ENCODE data around the gene BHLHE23.

Gene BHLHE23

DNA sequence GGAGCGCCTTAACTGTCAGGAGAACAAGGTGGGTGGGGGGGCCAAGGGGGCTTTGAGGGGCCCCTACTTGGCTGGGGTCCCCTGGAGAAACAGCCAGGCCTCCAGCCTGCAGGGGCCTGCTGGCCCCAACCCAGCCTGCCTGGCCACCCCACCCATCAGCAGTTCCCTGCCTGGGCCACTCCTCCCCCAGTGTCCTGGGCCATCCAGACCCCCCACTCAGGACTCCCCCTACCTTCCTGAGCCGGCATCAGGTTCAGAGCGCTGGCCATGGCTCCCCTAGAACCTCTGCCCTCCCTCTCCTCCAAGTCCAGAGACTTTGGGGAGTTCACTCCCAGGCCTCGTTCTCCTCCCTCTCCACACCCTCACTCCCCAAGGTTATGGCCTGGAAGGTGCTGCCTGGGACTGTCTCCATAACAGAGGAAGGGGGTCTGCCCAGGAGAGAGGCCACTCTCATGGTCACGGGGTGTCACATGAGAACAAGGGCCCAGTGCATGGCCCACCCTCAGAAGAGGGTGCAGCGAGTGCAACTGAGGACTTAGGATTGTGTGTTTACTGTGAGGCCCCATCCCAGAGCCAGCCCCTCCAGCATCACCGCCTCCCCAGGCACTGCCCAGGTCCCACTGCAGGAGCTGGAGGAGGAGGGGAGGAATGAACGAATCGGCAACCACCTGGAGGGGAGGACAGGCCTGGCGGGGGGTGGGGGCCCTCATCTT lies 48.2 kb downstream of the BHLHE23 start:
- no peak for DNase-seq

DNA sequence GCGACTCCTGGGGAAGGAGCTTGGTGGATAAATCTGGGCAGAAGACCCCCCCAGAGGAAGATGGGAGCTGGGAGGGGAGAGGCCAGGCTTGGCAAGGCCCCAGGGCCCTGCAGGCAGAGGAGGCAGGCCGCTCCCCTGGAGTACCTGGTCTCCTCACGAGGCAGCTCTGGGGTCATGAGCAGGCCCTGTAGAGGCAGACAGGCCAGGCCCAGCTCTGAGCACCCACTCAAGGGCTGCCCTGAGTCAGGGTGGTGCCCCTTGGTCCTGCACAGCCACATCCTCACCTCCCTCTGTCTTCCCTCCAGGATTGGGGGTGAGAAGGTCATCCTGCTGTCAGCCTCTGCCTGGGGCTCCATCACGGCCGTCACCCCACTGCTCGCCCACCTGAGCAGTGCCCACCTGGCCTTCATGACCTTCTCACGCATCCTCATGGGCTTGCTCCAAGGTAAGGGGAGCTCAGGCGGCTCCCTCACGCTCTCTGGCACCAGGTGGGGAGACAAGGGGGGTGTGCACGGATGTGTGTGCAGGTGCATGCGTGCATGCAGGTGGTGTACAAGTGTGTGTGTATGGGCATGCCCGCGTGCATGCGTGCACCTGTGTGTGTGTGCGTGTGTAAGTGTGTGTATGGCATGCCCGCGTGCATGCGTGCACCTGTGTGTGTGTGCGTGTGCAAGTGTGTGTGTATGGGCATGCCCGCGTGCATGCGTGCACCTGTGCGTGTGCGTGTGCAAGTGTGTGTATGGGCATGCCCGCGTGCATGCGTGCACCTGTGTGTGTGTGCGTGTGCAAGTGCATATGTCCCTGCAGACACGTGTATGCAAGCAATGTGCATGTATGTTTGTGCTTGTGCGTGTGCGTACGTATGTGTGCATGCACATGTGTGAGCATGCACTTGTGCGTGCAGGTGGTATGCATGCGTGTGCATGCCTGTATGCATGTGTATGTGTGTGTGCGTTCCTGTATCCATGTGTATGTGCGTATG lies 49.3 kb downstream of the BHLHE23 start:
- DNase-seq = no peak

DNA sequence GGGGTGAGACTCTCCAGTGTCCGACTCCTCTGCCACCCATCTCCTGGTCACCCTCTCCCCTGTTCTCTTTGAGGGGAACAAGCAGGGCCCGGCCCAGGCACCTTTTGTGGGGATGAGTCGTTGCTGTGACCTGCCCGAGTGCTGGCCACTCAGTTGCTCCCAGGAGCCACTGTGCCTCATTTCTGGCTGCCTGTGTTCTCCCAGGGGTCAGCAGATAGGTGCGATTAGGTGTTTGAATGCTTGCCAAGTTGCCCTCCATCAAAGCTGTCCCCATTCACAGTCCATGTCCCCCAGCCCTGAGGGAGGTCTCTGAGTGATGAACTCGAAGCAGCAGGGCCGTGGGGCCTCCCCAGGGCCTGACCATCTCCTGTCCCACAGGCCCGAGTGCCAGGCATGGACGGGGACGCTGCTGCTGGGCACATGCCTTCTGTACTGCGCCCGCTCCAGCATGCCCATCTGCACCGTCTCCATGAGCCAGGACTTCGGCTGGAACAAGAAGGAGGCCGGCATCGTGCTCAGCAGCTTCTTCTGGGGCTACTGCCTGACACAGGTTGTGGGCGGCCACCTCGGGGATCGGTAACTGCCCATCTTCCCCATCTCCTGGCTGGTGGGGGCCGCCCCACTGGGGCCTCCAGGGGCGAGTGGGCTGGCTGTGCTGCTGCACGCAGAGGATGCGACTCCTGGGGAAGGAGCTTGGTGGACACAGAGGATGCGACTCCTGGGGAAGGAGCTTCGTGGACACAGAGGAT lies 50.2 kb downstream of the BHLHE23 start:
- no peak for DNase-seq
